Daoy (cell line): ENCODE results near the gene KRR1. TPM values are rescaled to one million over a fixed set of nuclear protein-coding genes. Genes with fewer than 3 reads are reported as not detected.
A peak's percentile ranks its signal among the peaks of the same experiment; 100 is the strongest.
"Not testable (repeated sequence)": the region's sequence is repeated elsewhere in the genome, so short reads cannot be mapped to it uniquely, and the experiment has no call there.

ENCODE experiments used
- DNase-seq: peaks from one replicate; pipeline ENCODE4 v3.0.0-alpha.2; 2015; ENCODE audit warnings: low read depth
- total RNA-seq: library from RNA; depleted of rRNA; stranded (reverse); fragments of >200 nt; shearing (Covaris generic); gene quantifications from 2 replicates; pipeline ENCODE4 v1.2.3, GENCODE V29; 2014

KRR1 gene
- total RNA-seq, 1 experiment from 2014 or later = 50.3 TPM

- no peak for DNase-seq
Observed at GRCh38 chr12:75525263-75525662, 13.9 kb upstream of the KRR1 start.

- DNase-seq = not testable (repeated sequence)
Observed at GRCh38 chr12:75522124-75522523, 10.7 kb upstream of the KRR1 start.

GRCh38 chr12:75521224-75521623, 9.8 kb upstream of the KRR1 start:
- not testable (repeated sequence) for DNase-seq

- DNase-seq = no peak
Observed at GRCh38 chr12:75509621-75510020, 1.8 kb downstream of the KRR1 start.

- no peak for DNase-seq
Observed at GRCh38 chr12:75508159-75508558, 3.2 kb downstream of the KRR1 start.

GRCh38 chr12:75507086-75507485, 4.3 kb downstream of the KRR1 start:
- DNase-seq = no peak

GRCh38 chr12:75505706-75506312, 5.6 kb downstream of the KRR1 start:
- no peak for DNase-seq

- DNase-seq = no peak
Observed at GRCh38 chr12:75503866-75504265, 7.5 kb downstream of the KRR1 start.

- DNase-seq = no peak
Observed at GRCh38 chr12:75503459-75503858, 8.0 kb downstream of the KRR1 start.

- no peak for DNase-seq
Observed at GRCh38 chr12:75491169-75491568, 20.2 kb downstream of the KRR1 start.

GRCh38 chr12:75489613-75490210, 21.7 kb downstream of the KRR1 start:
- peak; percentile 76 for DNase-seq

- DNase-seq = no peak
Observed at GRCh38 chr12:75489187-75489586, 22.2 kb downstream of the KRR1 start.

GRCh38 chr12:75488553-75488952, 22.9 kb downstream of the KRR1 start:
- peak; percentile 64 for DNase-seq

- no peak for DNase-seq
Observed at GRCh38 chr12:75487308-75487707, 24.1 kb downstream of the KRR1 start.

- not testable (repeated sequence) for DNase-seq
Observed at GRCh38 chr12:75484450-75484849, 27.0 kb downstream of the KRR1 start.

- no peak for DNase-seq
Observed at GRCh38 chr12:75483431-75483830, 28.0 kb downstream of the KRR1 start.

- no peak for DNase-seq
Observed at GRCh38 chr12:75482646-75483045, 28.8 kb downstream of the KRR1 start.

- DNase-seq = peak; percentile 41
Observed at GRCh38 chr12:75481774-75482173, 29.6 kb downstream of the KRR1 start.

- DNase-seq = no peak
Observed at GRCh38 chr12:75481013-75481705, 30.2 kb downstream of the KRR1 start.

GRCh38 chr12:75480469-75480949, 30.9 kb downstream of the KRR1 start, which contains the start of gene GLIPR1:
Gene GLIPR1 (plus strand): TSS chr12:75480755. CDS start chr12:75480881, 126 bp downstream.
- peak; percentile 93 for DNase-seq

- peak; percentile 41 for DNase-seq
Observed at GRCh38 chr12:75479963-75480461, 31.4 kb downstream of the KRR1 start.

- no peak for DNase-seq
Observed at GRCh38 chr12:75478116-75478794, 33.2 kb downstream of the KRR1 start.
